ENCODE results near the gene ZNF710.

Gene ZNF710

GRCh38 chr15:90080818-90081393 lies 79.8 kb downstream of the ZNF710 start:
- DNase-seq (ENCODE audit: low read depth, low spot score), result no peak

DNA sequence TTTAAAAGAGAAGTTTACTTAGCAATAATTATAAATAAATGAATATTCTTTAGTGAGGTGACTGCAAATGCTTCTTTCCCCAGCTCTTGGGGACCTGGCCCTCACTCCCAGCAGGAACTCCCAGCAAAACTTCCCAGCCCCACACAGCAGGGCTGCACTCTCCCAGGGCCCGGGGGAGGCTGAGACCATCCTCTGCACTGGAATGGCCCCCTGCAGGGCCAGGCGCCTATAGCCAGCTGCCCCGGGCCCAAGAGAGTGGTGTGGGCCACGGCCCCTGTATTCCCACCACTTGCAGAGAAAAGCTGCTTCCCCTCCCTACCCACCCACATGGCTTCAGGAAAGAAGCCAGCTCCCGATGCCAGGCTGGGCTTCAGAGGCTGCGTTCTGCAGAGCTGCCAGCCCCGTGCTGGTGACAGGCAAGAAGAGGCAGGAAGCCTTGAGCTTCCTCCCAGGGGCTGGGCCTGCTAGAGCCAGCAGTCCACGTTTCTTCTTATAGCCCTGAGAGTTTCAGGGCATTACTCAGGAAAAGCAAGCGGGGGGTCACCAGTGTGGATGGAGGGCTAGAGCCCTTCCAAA lies 81.1 kb downstream of the ZNF710 start:
- peak; percentile 32 for DNase-seq (ENCODE audit: low read depth, low spot score)

DNA sequence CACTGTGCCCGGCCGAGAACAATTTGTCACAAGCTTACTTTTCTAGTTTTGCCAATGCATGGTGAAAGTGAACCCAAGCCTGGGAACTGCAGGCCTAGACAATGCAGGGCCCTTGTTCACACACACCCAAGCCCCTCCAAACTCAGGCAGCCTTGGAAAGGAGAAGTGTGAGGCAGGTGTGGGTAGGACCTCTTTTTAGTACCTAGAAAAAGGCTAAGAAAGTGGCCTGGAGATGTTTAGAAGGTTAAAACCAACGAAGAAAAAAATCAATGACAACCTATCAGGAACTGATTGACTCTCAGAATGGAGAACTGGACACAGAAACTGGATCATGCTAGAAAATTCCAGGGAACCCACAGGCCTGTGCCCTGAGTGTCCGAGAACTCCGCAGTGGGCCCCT lies 82.3 kb downstream of the ZNF710 start:
- DNase-seq (ENCODE audit: low read depth, low spot score), result no peak

- no peak for DNase-seq (ENCODE audit: low read depth, low spot score)
These were observed 83.0 kb downstream of the ZNF710 start for GRCh38 chr15:90083954-90084607.

GRCh38 chr15:90084876-90085423 lies 83.8 kb downstream of the ZNF710 start:
- DNase-seq (ENCODE audit: low read depth, low spot score), result no peak

DNA sequence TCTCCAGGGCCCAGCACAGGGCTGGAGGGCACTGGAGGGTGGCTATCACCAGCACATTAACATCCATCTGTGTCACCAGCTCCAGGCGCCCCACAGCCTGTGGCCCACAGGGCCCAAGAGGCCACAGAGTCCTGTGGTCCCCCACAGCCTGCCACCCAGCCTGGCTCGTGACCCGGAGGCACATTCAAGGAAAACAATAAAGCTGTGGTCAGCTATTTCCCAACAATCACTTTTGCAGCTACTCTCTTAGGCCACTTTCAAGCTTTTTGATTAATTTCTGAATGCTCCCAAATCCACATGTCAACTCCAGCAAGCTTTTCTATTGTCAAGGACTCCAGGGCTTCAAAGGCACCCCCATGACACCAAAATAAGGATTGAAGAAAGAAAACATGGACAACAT lies 84.4 kb downstream of the ZNF710 start:
- no peak for DNase-seq (ENCODE audit: low read depth, low spot score)

- peak; percentile 35 for DNase-seq (ENCODE audit: low read depth, low spot score)
These were observed 85.7 kb downstream of the ZNF710 start for GRCh38 chr15:90086868-90087268.

DNA sequence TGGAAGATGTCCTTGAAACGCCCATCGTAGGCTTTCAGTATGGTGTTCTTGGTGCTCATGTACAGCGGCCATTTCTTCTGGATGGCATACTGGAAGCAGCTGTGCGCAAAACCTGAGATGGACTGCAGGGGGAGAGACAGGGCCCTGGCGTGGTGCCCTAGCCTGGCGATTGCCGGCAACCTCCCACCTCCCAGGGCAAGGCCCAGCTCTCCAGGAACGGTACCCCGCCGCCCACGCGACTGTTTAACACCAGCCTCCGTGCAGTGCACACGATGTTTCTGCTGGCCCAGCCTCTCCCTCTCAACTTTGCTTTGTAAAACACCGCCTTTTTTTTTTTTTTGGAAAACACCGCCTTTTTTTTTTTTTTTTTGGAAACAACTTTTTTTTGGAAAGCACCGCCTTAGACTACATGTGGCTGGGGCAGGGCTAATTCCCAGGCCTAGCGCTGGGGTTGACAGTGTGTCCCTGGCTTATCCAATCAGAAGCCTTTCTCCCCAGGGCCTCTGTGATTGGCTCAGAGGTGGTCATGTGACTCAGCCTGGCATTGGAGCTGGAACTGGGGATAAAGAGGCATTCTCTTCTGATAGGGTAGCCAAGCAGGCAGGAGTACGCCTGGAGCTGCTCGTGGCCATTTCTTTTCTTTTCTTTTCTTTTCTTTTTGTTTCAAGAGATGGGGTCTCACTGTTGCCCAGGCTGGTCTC lies 86.5 kb downstream of the ZNF710 start:
- DNase-seq (ENCODE audit: low read depth, low spot score), result peak; percentile 37

DNA sequence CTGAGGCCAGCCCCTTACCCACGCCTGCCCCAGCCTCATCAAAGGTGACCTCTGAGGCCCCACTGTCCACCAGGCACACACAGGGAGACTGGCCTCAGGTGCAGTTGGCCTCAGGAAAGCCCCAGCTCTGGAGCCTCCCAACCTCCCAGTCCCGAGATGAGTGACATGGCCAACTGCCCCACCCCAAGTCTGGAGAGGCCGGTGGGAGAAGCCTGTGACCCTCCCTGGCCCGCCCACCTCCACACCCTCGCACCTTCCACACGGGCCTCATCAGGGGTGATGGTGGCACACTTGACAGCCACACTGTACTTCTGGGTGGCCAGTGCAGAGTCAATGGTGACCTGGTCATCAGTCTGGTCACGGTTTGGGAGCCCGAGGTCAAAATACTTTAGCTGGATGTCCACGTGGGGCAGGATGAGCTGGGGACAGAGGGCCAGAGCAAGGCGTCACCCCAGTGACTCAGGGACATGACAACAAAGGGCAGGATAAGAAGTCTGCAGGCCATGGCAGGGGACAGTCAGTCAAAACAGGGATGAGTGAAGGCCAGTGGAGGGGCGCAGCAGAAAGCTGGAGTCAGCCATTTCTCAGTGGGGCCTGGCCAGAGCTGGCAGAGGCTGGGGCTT lies 89.2 kb downstream of the ZNF710 start:
- DNase-seq (ENCODE audit: low read depth, low spot score), result no peak

DNA sequence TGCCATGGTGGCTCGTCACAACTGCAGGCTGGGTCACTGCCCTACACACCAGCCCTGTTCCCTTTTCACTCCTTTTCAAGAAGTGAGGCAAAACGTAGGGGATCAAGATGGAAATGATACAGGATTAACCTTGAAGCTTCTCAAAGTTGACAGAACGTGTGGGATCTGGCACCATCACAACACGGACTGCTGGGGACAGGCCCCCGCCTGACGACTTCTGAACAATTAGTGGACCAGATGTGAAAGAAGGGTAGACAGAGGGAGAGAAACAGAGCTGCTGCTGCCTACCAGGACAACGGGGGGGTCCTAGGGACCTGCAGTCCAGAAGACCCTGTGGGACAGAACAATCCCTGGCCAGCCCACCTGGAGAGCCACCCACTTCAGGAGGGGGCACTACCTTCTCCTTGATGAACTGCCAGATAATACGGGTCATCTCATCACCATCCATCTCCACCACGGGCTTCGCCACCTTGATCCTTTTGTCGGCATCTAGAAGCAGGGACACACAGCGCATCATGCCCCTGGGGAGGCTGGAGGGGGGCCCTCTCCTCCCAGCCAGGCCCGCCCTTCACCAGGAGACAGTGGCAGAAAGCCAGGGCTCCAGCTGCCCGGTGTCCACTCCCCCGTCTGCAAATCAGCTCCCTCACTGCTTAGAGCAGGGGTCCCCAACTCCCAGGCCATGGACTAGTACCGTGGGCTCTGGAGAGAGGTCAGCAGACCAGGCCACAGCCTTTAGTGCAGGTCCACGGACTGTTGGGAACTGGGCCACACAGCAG lies 90.2 kb downstream of the ZNF710 start:
- DNase-seq (ENCODE audit: low read depth, low spot score), result no peak

DNA sequence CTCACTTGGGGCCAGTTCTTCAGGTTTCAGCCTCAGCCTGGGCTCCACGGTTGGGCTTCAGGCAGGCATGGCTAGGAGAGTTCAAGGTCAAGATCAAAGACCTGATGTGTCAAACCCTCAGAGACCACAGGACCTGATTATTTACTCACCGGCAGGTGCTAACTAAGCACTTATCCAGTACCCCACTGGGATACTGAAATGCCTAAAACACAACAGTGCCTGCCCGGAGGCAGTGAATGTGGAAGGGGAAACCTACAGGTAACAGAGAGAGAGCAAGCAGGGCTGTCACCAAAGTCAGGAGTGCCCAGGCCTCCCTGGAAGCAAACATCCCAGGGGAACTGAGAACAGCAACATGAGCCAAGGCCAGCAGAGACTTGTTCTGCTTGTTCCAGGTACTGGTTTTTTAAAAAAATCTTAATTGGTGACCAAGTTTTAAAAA lies 94.4 kb downstream of the ZNF710 start:
- no peak for DNase-seq (ENCODE audit: low read depth, low spot score)

GRCh38 chr15:90097475-90097874 lies 96.4 kb downstream of the ZNF710 start:
- DNase-seq (ENCODE audit: low read depth, low spot score), result no peak

DNA sequence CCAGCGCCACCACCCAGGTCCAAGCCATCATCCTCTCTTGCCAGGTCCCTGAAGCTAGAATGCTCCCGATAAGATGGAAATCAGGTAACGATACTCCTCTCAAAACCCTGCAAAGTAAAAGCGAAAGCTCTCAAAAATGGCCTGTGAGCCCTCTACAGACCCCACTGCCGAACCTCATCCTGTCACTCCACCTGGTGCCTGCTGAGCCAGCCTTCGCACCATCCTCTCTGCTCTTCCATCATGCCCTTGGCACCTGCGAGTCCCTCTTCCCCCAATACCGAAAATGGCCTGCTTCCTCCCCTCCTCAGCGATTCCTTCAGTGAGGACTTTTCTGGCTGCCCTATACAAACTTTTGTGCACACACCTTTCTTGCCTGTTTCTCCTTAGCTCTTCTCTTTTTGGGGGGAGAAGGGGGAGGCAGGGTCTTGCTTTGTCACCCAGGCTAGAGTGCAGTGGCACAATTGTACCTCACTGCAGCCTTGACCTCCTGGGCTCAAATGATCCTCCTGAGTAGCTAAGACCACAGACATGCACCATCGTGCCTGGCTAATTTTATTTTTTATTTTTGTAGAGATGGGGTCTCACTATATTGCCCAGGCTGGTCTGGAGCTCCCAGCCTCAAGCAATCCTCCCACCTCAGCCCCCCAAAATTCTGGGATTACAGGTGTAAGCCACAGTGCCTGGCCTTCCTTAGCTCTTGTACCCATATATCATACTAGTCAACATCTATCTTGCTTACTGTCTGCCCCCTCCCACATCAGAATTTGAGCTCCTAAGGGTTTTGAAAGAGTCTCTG lies 98.1 kb downstream of the ZNF710 start:
- DNase-seq (ENCODE audit: low read depth, low spot score), result no peak

DNA sequence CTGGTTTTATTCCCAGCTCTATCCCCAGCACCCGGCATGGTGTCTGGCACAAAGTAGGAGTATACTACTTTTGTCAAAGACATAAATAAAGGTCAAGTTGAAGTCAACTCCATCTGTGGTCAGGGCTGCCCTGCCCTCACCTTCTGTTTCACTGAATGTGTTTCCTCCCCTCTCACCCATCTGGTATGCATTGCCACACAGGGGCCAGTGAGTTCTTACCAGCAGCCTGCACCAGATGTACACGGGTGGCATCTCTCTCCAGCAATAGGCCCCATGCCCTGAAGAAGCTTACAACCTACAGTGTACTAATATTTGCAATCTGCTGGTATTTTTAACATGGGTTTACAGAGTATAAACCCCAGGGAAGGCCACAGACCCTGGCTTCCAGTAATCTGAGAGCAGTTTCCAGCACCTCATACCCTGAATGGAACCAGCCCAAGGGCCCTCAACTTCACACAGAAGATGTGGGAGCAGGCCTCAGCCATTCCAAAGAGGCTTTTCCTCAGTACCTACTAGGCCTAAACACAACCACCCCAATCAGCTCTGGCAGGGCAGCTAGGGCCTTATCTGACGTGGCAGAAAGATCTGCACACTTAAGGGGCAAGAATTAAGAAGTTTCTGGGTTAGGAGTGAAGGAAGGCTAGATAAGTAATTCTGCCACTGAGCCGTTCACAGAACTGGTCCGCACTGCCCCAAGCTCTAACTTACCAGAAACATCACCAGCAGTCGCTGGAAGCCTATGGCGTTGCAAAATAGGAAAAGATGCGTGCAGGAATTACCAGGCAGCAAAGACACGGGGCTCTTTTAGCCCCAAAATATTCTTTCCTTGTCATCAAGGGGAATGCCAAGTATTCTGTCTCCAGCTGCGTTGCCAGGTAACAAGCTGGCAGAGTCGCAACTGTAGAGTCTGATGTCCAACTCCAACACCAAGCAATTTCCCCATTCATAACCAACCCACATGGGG lies 99.0 kb downstream of the ZNF710 start:
- DNase-seq (ENCODE audit: low read depth, low spot score), result peak; percentile 88

- peak; percentile 52 for DNase-seq (ENCODE audit: low read depth, low spot score)
These were observed 100.2 kb downstream of the ZNF710 start for GRCh38 chr15:90101130-90101968.

DNA sequence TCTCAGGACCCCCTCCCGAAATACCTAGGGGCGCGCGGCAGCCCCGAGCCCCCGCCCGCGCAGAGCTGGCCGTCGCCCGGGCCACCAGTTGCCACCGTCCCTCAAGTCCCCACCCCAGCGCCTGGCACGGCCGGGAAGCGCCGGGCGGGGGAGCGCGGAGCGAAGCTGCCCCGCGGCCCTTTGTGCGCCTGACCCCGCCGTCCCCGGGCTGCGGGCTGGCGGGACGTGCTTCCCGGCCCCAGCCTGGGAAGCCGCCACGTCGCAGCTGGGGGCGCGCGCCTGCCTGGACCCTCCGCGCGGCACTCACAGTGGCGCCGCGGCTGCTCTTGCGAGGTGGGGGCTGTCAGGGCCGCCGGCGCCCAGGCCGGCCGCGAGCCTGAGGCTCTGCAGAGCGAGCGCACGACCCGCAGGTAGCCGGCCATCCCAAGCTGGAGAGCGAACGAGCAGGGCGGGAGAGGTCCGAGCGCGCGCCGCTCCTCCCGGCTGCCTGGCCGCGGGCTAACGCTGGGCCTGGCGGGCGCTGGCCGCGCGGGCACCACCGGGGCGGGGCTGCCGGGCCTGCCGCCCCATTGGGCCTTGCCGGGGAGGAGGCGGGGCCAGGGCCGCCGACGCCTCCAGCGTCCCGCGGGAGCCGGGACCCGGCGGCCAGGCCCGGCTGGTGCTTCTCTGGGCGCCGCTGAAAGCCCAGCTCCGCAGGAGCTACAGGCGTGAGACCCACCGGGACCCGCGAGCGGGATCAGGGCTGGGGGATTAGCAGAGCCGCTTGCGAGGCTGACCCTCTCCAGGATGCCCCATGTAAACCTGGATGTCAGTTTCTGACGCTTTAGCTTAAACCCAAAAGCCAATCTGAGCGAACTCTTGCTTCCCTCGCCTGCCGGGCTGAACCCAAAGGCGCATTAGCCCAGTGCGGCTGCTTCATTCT lies 101.1 kb downstream of the ZNF710 start, which contains the start of gene IDH2:
Gene IDH2 (minus strand): TSS at position 500 of the 922 bp plus-strand sequence. CDS start 78 bp downstream, at position 422.
- DNase-seq (ENCODE audit: low read depth, low spot score), result peak; percentile 96

Measured in astrocyte of the hippocampus (primary cell).